Ramos (cell line): Measurements from ENCODE around the gene COQ4.
"Not testable (repeated sequence)": the region's sequence is repeated elsewhere in the genome, so short reads cannot be mapped to it uniquely, and the experiment has no call there.

Experiments
- in situ Hi-C: fragments of 300-500 bp; cut with MboI; formaldehyde crosslinking; loops from one replicate; pipeline ENCODE4 v1.14.3; 2022; ENCODE audit warnings: low sequenced_read_pairs; ENCODE audit not compliant: unreplicated experiment

COQ4 gene

GRCh38 chr9:128298535-128299482, 23.8 kb upstream of the COQ4 start:
- in situ Hi-C loops, result loop anchor here (10.0 kb wide), 1 partner anchor 116 kb away; no protein-coding TSS in a partner anchor

- in situ Hi-C loops, result no loop called here
These were observed 18.3 kb upstream of the COQ4 start for GRCh38 chr9:128304136-128304970.

GRCh38 chr9:128304971-128305288, 17.7 kb upstream of the COQ4 start:
- in situ Hi-C loops, result no loop called here

DNA sequence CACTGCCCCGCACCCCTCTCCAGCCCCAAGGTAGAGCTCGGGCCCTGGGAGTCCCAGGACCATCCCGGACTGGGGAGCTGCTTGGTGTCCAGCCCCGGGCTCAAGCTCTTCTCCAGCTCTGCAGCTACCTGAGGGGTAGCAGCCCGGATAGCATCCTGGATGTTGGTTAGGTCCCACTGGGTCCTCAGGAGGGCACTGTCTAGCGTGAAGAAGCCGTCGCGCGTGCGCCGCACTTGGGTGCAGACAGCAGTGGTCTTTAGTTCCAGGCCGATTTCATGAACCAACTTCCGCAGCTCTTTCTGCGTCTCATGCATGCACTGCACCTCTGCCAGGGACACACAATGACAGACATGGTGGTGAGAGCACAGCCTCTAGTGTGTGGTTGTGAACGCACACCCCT, 13.1 kb upstream of the COQ4 start:
- in situ Hi-C loops, result no loop called here

- in situ Hi-C loops, result no loop called here
These were observed 12.2 kb upstream of the COQ4 start for GRCh38 chr9:128310461-128310860.

GRCh38 chr9:128314697-128315096, 7.9 kb upstream of the COQ4 start:
- in situ Hi-C loops, result no loop called here

- in situ Hi-C loops, result no loop called here
These were observed 6.2 kb upstream of the COQ4 start for GRCh38 chr9:128316421-128316820.

- in situ Hi-C loops, result no loop called here
These were observed 5.0 kb upstream of the COQ4 start for GRCh38 chr9:128317629-128318028.

DNA sequence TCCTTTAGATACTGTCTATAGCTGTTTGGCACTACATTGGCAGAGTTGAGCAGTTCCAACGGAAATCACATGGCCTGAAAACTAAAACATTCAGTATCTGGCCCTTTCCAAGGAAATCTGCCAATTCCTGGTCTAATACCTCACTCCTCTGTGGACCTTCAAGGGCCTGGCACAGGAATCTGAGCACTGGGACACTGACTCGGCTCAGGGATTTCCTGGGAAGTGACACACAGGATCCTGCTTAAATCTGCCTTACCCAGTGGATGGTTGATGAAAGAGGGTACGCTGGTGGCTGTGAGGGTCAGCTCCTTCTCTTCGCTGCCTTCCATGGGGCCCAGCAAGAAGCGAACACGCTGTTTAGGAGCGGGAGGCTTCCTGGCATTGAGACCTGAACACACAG, 1.3 kb upstream of the COQ4 start:
- in situ Hi-C loops, result no loop called here

GRCh38 chr9:128321879-128322403, 698 bp upstream of the COQ4 start:
- in situ Hi-C loops, result no loop called here

GRCh38 chr9:128323212-128323730, 632 bp downstream of the COQ4 start:
- in situ Hi-C loops, result no loop called here

- in situ Hi-C loops, result no loop called here
These were observed 1.2 kb downstream of the COQ4 start for GRCh38 chr9:128323791-128324190.

DNA sequence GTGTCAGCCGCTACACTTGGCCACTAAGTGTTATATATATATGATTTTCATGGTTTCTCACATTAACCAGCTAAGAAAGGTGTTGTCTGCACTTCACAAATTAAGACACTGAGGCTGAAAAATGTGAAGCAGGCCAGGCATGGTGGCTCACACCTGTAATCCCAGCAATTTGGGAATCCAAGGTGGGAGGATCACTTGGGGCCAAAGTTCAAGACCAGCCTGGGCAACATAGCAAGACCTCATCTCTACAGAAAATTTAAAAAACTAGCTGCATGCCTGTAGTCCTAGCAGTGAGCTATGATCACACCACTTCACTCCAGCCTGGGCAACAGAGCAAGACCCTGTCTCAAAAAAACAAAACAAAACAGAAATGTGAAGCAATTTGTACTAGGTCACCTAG, 1.8 kb downstream of the COQ4 start:
- in situ Hi-C loops, result no loop called here

DNA sequence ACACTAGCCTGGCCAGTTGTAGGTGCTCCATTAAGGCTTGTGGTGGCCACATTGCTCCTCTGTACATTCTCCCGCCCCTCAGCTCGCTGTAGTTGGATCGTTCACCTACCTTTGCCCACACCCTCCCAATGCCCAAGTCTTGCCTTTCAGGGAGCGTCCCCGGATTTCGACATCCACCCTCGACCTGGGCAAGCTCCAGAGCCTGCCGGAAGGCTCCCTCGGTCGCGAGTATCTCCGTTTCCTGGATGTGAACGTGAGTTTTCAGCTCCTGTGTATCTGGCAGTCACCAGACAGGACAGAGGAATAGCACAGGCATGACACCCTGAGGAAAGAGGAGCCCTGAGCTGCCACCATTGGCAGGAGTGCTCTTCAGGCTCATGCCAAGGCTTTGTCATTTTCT, 3.0 kb downstream of the COQ4 start:
- in situ Hi-C loops, result no loop called here

DNA sequence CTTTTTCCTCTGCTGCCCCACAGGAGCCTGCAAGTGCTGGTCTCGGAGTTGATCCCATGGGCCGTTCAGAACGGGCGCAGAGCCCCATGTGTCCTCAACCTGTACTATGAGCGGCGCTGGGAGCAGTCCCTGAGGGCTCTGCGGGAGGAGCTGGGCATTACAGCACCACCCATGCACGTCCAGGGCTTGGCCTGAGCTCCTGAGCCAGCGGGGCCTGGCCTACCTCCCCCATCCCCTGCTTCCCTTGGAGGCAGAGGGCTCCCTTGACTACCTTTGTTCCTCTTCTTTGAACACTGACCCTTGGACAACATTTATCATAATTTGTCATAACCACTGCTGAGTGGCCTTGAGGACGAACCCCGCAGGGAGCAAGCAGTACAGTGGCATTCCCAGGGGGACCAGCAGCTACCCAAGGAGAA, 10.8 kb downstream of the COQ4 start:
- in situ Hi-C loops, result no loop called here

DNA sequence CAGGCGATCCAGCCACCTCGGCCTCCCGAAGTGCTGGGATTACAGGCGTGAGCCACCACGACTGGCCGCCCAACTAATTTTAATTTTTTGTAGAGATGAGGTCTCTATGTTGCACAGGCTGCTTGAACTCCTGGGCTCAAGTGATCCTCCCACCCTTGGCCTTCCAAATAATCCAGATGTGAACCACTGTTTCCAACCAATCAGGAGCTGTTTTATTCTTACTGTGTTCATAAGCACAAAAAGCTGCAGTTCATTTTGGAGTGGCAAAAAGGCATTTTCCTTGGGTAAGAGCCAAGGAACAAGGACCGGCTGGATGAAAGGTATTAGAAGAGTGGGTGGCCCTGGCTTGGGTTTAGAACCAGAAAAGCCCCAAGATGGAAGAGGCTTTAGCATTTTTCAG, 12.5 kb downstream of the COQ4 start:
- in situ Hi-C loops, result no loop called here

GRCh38 chr9:128335914-128336313, 13.3 kb downstream of the COQ4 start:
- in situ Hi-C loops, result no loop called here

DNA sequence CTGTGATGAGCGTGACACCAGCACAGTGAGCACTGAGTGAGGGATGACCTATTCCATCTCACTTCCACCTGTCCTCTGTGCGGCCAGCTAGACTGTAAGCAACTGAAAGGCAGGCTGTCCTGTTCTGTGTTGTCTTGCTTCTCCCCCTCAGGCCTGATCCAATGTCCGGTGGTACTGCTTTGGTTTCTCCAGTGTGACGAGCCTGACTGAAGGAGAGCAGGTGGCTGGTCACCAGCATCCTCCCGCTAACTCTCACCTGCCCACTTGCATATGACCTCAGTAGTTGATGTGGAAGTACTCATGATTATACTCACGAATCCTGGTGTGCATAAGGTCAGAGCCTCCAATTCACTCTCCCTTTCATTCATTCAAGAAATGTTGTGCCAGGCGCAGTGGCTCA, 15.3 kb downstream of the COQ4 start:
- in situ Hi-C loops, result no loop called here

DNA sequence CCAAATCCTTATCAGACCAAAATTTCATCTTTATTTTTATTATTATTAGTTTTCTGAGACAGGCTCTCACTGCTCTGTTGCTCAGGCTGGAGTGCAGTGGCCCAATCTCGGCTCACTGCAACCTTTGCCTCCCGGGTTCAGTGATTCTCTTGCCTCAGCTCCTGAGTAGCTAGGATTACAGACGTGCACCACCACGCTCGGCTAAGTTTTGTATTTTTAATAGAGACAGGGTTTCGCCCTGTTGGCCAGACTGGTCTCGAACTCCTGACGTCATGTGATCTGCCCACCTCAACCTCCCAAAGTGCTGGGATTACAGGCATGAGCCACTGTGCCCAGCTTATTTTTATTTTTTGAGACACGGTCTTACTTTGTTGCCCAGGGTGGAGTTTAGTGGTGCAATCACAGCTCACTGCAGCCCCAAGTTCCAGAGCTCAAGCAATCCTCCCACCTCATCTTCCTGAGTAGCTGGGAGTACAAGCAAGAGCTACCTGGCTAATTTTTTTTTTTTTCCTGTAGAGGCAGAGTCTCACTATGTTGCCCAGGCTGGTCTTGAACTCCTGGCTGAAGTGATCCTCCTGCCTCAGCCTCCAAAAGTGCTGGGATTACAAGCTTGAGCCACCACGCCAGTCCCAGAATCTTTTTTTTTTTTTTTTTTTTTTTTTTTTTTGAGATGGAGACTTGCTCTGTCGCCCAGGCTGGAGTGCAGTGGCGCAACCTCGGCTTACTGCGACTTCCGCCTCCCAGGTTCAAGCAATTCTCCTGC, 16.4 kb downstream of the COQ4 start:
- in situ Hi-C loops, result not testable (repeated sequence)
